ENCODE results near the gene STAP2.
A peak's percentile ranks its signal among the peaks of the same experiment; 100 is the strongest.

Gene STAP2

DNA sequence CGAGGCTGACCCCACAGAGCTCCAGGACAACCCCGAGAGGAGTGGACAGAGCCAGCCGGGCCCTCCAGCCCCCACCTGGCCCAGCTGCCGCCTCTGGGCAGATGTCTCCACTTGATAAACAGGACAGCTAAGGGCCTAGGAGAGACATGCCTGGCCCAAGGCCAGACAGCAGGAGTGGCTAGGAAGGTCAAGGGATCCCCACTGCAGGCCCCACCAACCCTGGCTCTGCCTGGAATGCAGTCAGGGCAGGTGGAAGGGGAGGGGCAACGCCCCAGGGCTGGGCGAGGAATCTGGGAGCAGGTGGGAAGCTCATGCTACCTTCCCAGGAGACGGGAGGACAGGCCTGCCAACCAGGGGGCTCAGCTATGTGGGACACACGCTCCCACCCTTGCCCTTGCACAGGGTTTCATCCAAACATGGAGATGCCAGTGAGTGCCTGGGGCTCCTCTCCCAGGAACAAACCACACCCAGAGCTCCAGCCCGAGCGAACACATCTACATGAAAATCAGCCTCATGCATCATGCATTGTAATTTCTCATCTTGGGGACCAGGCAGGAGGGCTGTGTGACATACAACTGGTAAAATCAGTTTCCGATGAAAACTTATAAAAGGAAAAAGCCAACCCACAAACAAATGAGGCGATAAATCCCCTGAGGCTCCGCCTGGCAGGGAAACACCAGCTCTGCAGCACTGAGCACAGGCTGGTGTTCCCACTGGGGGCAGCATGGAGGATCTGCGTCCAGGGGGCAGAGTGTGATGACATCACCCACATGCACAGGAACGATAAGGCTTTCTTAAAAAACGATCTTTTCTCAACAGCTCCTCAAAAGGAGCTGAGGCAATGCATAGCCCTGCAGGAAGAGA lies 36.8 kb upstream of the STAP2 start:
- Histone ChIP-seq H3K27me3 (ENCODE audit: low read length) (no peaks in the 10 kb centered on the region), H3F3A (ENCODE audit: insufficient read depth) (no peaks in the 10 kb centered on the region), H3K27ac (ENCODE audit: low read depth, low read length) (no peak overlapping the region), H3K36me3 (ENCODE audit: low read length) (no peaks in the 10 kb centered on the region), H3K9me3 (ENCODE audit: insufficient read depth, low read length) (no peaks in the 10 kb centered on the region), H3K9me2 (replicated peaks; ENCODE audit: insufficient read depth, low read length) (no peaks in the 10 kb centered on the region), H4K20me1 (ENCODE audit: low read depth, low read length) (no peaks in the 10 kb centered on the region), H3K4me3 (ENCODE audit: insufficient read depth, low read length, poor library complexity, severe bottlenecking) (no peak overlapping the region), H3K9ac (ENCODE audit: low read length) (peak overlapping the region; percentile 10; the same call in 1 of the 2 replicates), H2AFZ (ENCODE audit: low read depth, low read length, severe bottlenecking) (no peak overlapping the region), H3K79me2 (ENCODE audit: insufficient read depth, low read length) (peaks cover 76% of the 10 kb centered on the region), H3K4me2 (ENCODE audit: low read depth, low read length, poor library complexity, severe bottlenecking) (peak overlapping the region; percentile 25)
- TF ChIP-seq, protein P1, sequence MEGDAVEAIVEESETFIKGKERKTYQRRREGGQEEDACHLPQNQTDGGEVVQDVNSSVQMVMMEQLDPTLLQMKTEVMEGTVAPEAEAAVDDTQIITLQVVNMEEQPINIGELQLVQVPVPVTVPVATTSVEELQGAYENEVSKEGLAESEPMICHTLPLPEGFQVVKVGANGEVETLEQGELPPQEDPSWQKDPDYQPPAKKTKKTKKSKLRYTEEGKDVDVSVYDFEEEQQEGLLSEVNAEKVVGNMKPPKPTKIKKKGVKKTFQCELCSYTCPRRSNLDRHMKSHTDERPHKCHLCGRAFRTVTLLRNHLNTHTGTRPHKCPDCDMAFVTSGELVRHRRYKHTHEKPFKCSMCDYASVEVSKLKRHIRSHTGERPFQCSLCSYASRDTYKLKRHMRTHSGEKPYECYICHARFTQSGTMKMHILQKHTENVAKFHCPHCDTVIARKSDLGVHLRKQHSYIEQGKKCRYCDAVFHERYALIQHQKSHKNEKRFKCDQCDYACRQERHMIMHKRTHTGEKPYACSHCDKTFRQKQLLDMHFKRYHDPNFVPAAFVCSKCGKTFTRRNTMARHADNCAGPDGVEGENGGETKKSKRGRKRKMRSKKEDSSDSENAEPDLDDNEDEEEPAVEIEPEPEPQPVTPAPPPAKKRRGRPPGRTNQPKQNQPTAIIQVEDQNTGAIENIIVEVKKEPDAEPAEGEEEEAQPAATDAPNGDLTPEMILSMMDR (IDR thresholded peaks at IDR 0.05; ENCODE audit: insufficient read depth, low read length, poor library complexity, severe bottlenecking) = no peak
- no peak for TF ChIP-seq EZH2phosphoT487 (conservative IDR thresholded peaks at IDR 0.05; ENCODE audit: low read length)

GRCh38 chr19:4374498-4375163 lies 36.0 kb upstream of the STAP2 start:
- Histone ChIP-seq H3K9me2 (replicated peaks; ENCODE audit: insufficient read depth, low read length) (no peaks in the 10 kb centered on the region), H3K9ac (ENCODE audit: low read length) (no peak overlapping the region), H3K9me3 (ENCODE audit: insufficient read depth, low read length) (no peaks in the 10 kb centered on the region), H3K4me3 (ENCODE audit: insufficient read depth, low read length, poor library complexity, severe bottlenecking) (no peak overlapping the region), H3K27ac (ENCODE audit: low read depth, low read length) (no peak overlapping the region), H3K27me3 (ENCODE audit: low read length) (no peaks in the 10 kb centered on the region), H3K79me2 (ENCODE audit: insufficient read depth, low read length) (peaks cover 70% of the 10 kb centered on the region), H2AFZ (ENCODE audit: low read depth, low read length, severe bottlenecking) (no peak overlapping the region), H4K20me1 (ENCODE audit: low read depth, low read length) (no peaks in the 10 kb centered on the region), H3F3A (ENCODE audit: insufficient read depth) (peaks cover 7% of the 10 kb centered on the region), H3K4me2 (ENCODE audit: low read depth, low read length, poor library complexity, severe bottlenecking) (no peak overlapping the region), H3K36me3 (ENCODE audit: low read length) (no peaks in the 10 kb centered on the region)
- TF ChIP-seq, protein P1 (IDR thresholded peaks at IDR 0.05; ENCODE audit: insufficient read depth, low read length, poor library complexity, severe bottlenecking) = no peak
- TF ChIP-seq EZH2phosphoT487 (conservative IDR thresholded peaks at IDR 0.05; ENCODE audit: low read length) = no peak

- TF ChIP-seq EZH2phosphoT487 (conservative IDR thresholded peaks at IDR 0.05; ENCODE audit: low read length) = no peak
- TF ChIP-seq, protein P1 (IDR thresholded peaks at IDR 0.05; ENCODE audit: insufficient read depth, low read length, poor library complexity, severe bottlenecking) = no peak
- peaks cover 64% of the 10 kb centered on the region for H3K79me2 ChIP-seq (ENCODE audit: insufficient read depth, low read length)
- H4K20me1 ChIP-seq (ENCODE audit: low read depth, low read length) = no peaks in the 10 kb centered on the region
- H3K27ac ChIP-seq (ENCODE audit: low read depth, low read length) = no peak overlapping the region
- H3K36me3 ChIP-seq (ENCODE audit: low read length) = no peaks in the 10 kb centered on the region
- H3K9me3 ChIP-seq (ENCODE audit: insufficient read depth, low read length) = no peaks in the 10 kb centered on the region
- no peak overlapping the region for H3K4me2 ChIP-seq (ENCODE audit: low read depth, low read length, poor library complexity, severe bottlenecking)
- no peak overlapping the region for H3K4me3 ChIP-seq (ENCODE audit: insufficient read depth, low read length, poor library complexity, severe bottlenecking)
- H3F3A ChIP-seq (ENCODE audit: insufficient read depth) = peaks cover 15% of the 10 kb centered on the region
- H2AFZ ChIP-seq (ENCODE audit: low read depth, low read length, severe bottlenecking) = no peak overlapping the region
- no peaks in the 10 kb centered on the region for H3K27me3 ChIP-seq (ENCODE audit: low read length)
- H3K9ac ChIP-seq (ENCODE audit: low read length) = no peak overlapping the region
- H3K9me2 ChIP-seq (replicated peaks; ENCODE audit: insufficient read depth, low read length) = no peaks in the 10 kb centered on the region
Measured at GRCh38 chr19:4373601-4374497, 35.2 kb upstream of the STAP2 start.
